ENCODE measurements around the gene GPC5. TPM values are rescaled to one million over a fixed set of nuclear protein-coding genes. Genes with fewer than 3 reads are reported as not detected.

The GPC5 gene
- total and polyA plus RNA-seq, 7 experiments from 2014 or later: 0.10 to 0.38 TPM; not detected in 5

- Mint-ChIP-seq H3K36me3 (no peaks in the 10 kb centered on the region), H3K9me3 (peaks cover 0 to 3% (median 0%) of the 10 kb centered on the region in 11 donors), H3K4me1 (no peaks in the 10 kb centered on the region), H3K27me3 (no peaks in the 10 kb centered on the region), H3K27ac (no peak overlapping the region), H3K4me3 (no peak overlapping the region)
- H3K27me3 ChIP-seq (ENCODE audit: control insufficient read depth in 2 of 2, insufficient read depth in 2 of 2, low read length in 2 of 2): no peaks in the 10 kb centered on the region
- ATAC-seq (no peak), DNase-seq (no peak)
- H3K9me3 ChIP-seq (ENCODE audit: control insufficient read depth in 2 of 3, low read length in 3 of 3): no peaks in the 10 kb centered on the region
- ChIA-PET CTCF (no interaction called here), POLR2A (no interaction called here)
- no peaks in the 10 kb centered on the region for H3K4me1 ChIP-seq (ENCODE audit: control insufficient read depth in 2 of 2, insufficient read depth in 2 of 2, low read length in 2 of 2)
- H3K27ac ChIP-seq (ENCODE audit: low read depth, low read length): no peak overlapping the region
- H3K4me3 ChIP-seq (ENCODE audit: low read length): no peak overlapping the region
- no peaks in the 10 kb centered on the region for H3K36me3 ChIP-seq (ENCODE audit: control insufficient read depth in 2 of 3, insufficient read depth in 3 of 3, low read length in 3 of 3)
- intact Hi-C loops (cut with micrococcal nuclease): no loop called here
These were observed 991.8 kb downstream of the GPC5 start for GRCh38 chr13:92390217-92390616.

- no peak for ATAC-seq
- Mint-ChIP-seq H3K36me3 (no peaks in the 10 kb centered on the region), H3K9me3 (peaks cover 0 to 10% (median 4%) of the 10 kb centered on the region in 11 donors), H3K27ac (no peak overlapping the region), H3K4me1 (no peaks in the 10 kb centered on the region), H3K4me3 (no peak overlapping the region), H3K27me3 (no peaks in the 10 kb centered on the region)
- ChIA-PET POLR2A (no interaction called here), CTCF (no interaction called here)
- Histone ChIP-seq H3K27me3 (ENCODE audit: control insufficient read depth in 2 of 2, insufficient read depth in 2 of 2, low read length in 2 of 2) (no peaks in the 10 kb centered on the region), H3K36me3 (ENCODE audit: control insufficient read depth in 2 of 3, insufficient read depth in 3 of 3, low read length in 3 of 3) (no peaks in the 10 kb centered on the region), H3K4me1 (ENCODE audit: control insufficient read depth in 2 of 2, insufficient read depth in 2 of 2, low read length in 2 of 2) (no peaks in the 10 kb centered on the region), H3K9me3 (ENCODE audit: control insufficient read depth in 2 of 3, low read length in 3 of 3) (no peaks in the 10 kb centered on the region), H3K4me3 (ENCODE audit: low read length) (no peak overlapping the region), H3K27ac (ENCODE audit: low read depth, low read length) (no peak overlapping the region)
- intact Hi-C loops (cut with micrococcal nuclease): no loop called here
- no peak for DNase-seq
These were observed 1005.2 kb downstream of the GPC5 start for GRCh38 chr13:92403606-92404005.

DNA sequence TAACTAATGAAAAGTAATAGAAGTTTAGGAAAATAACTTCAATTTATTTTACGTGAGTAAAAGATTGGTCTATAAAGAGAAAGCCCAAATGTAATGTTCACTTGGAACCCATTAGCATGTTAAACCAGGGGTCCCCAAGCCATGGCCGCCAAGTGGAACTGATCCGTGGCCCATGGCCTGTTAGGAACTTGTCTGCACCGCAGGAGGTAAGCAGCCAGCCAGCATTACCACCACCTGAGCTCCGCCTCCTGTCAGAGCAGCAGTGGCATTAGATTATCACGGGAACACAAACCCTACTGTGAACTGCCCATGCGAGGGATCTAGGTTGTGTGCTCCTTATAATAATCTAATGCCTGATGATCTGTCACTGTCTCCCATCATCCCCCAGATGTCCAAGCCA lies 1009.4 kb downstream of the GPC5 start:
- POLR2A ChIA-PET: no interaction called here
- Histone ChIP-seq H3K9me3 (ENCODE audit: control insufficient read depth in 2 of 3, low read length in 3 of 3) (no peaks in the 10 kb centered on the region), H3K4me3 (ENCODE audit: low read length) (no peak overlapping the region), H3K27me3 (ENCODE audit: control insufficient read depth in 2 of 2, insufficient read depth in 2 of 2, low read length in 2 of 2) (no peaks in the 10 kb centered on the region), H3K36me3 (ENCODE audit: control insufficient read depth in 2 of 3, insufficient read depth in 3 of 3, low read length in 3 of 3) (no peaks in the 10 kb centered on the region), H3K27ac (ENCODE audit: low read depth, low read length) (no peak overlapping the region), H3K4me1 (ENCODE audit: control insufficient read depth in 2 of 2, insufficient read depth in 2 of 2, low read length in 2 of 2) (no peaks in the 10 kb centered on the region)
- no peak overlapping the region for H3K27ac Mint-ChIP-seq
- DNase-seq: no peak
- CTCF ChIA-PET: no interaction called here
- intact Hi-C loops (cut with micrococcal nuclease): no loop called here
- no peaks in the 10 kb centered on the region for H3K36me3 Mint-ChIP-seq
- H3K4me3 Mint-ChIP-seq: no peak overlapping the region
- ATAC-seq: no peak
- no peaks in the 10 kb centered on the region for H3K4me1 Mint-ChIP-seq
- H3K27me3 Mint-ChIP-seq: no peaks in the 10 kb centered on the region
- H3K9me3 Mint-ChIP-seq: peaks cover 0 to 8% (median 0%) of the 10 kb centered on the region in 11 donors

DNA sequence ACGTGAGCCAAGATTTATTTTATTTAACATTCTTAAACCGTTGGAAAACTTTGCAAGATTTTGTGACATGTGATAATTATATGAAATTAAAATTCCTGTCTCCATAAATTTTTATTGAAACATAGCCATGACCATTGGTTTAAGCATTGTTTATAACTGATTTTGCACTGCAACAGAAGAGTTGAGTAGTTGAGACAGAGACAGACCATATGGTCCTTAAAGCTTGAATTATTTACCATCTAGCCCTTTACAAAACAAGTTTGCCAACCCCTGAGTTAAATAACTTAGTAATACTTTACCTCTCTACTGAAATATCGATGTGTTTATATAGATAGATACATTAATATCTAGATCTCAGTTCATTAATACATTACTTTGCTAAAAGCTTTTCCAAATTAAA lies 1014.1 kb downstream of the GPC5 start:
- H3K36me3 Mint-ChIP-seq: no peaks in the 10 kb centered on the region
- ChIA-PET CTCF (no interaction called here), POLR2A (no interaction called here)
- DNase-seq (no peak), ATAC-seq (no peak)
- H3K4me3 Mint-ChIP-seq: no peak overlapping the region
- Histone ChIP-seq H3K36me3 (ENCODE audit: control insufficient read depth in 2 of 3, insufficient read depth in 3 of 3, low read length in 3 of 3) (no peaks in the 10 kb centered on the region), H3K4me1 (ENCODE audit: control insufficient read depth in 2 of 2, insufficient read depth in 2 of 2, low read length in 2 of 2) (no peaks in the 10 kb centered on the region), H3K27me3 (ENCODE audit: control insufficient read depth in 2 of 2, insufficient read depth in 2 of 2, low read length in 2 of 2) (no peaks in the 10 kb centered on the region), H3K9me3 (ENCODE audit: control insufficient read depth in 2 of 3, low read length in 3 of 3) (no peaks in the 10 kb centered on the region), H3K4me3 (ENCODE audit: low read length) (no peak overlapping the region), H3K27ac (ENCODE audit: low read depth, low read length) (no peak overlapping the region)
- H3K9me3 Mint-ChIP-seq: peaks cover 0 to 20% (median 3%) of the 10 kb centered on the region in 11 donors
- intact Hi-C loops (cut with micrococcal nuclease): no loop called here
- no peaks in the 10 kb centered on the region for H3K27me3 Mint-ChIP-seq
- H3K27ac Mint-ChIP-seq: no peak overlapping the region
- no peaks in the 10 kb centered on the region for H3K4me1 Mint-ChIP-seq

- ChIA-PET POLR2A (no interaction called here), CTCF (no interaction called here)
- intact Hi-C loops (cut with micrococcal nuclease): no loop called here
- H3K27me3 ChIP-seq (ENCODE audit: control insufficient read depth in 2 of 2, insufficient read depth in 2 of 2, low read length in 2 of 2): no peaks in the 10 kb centered on the region
- no peaks in the 10 kb centered on the region for H3K36me3 ChIP-seq (ENCODE audit: control insufficient read depth in 2 of 3, insufficient read depth in 3 of 3, low read length in 3 of 3)
- Mint-ChIP-seq H3K36me3 (no peaks in the 10 kb centered on the region), H3K27ac (no peak overlapping the region), H3K27me3 (no peaks in the 10 kb centered on the region), H3K4me3 (no peak overlapping the region), H3K9me3 (peaks cover 0 to 19% (median 3%) of the 10 kb centered on the region in 11 donors), H3K4me1 (no peaks in the 10 kb centered on the region)
- H3K9me3 ChIP-seq (ENCODE audit: control insufficient read depth in 2 of 3, low read length in 3 of 3): no peaks in the 10 kb centered on the region
- no peak overlapping the region for H3K27ac ChIP-seq (ENCODE audit: low read depth, low read length)
- H3K4me3 ChIP-seq (ENCODE audit: low read length): no peak overlapping the region
- ATAC-seq (no peak), DNase-seq (no peak)
- H3K4me1 ChIP-seq (ENCODE audit: control insufficient read depth in 2 of 2, insufficient read depth in 2 of 2, low read length in 2 of 2): no peaks in the 10 kb centered on the region
These were observed 1014.6 kb downstream of the GPC5 start for GRCh38 chr13:92412996-92413395.

- ChIA-PET POLR2A (no interaction called here), CTCF (no interaction called here)
- Mint-ChIP-seq H3K27ac (no peak overlapping the region), H3K4me3 (no peak overlapping the region), H3K27me3 (no peaks in the 10 kb centered on the region), H3K9me3 (peaks cover 0 to 15% (median 3%) of the 10 kb centered on the region in 11 donors), H3K4me1 (no peaks in the 10 kb centered on the region), H3K36me3 (no peaks in the 10 kb centered on the region)
- H3K9me3 ChIP-seq (ENCODE audit: control insufficient read depth in 2 of 3, low read length in 3 of 3): no peaks in the 10 kb centered on the region
- ATAC-seq (no peak), DNase-seq (no peak)
- H3K4me1 ChIP-seq (ENCODE audit: control insufficient read depth in 2 of 2, insufficient read depth in 2 of 2, low read length in 2 of 2): no peaks in the 10 kb centered on the region
- intact Hi-C loops (cut with micrococcal nuclease): no loop called here
- no peak overlapping the region for H3K27ac ChIP-seq (ENCODE audit: low read depth, low read length)
- no peaks in the 10 kb centered on the region for H3K27me3 ChIP-seq (ENCODE audit: control insufficient read depth in 2 of 2, insufficient read depth in 2 of 2, low read length in 2 of 2)
- H3K36me3 ChIP-seq (ENCODE audit: control insufficient read depth in 2 of 3, insufficient read depth in 3 of 3, low read length in 3 of 3): no peaks in the 10 kb centered on the region
- no peak overlapping the region for H3K4me3 ChIP-seq (ENCODE audit: low read length)
These were observed 1015.0 kb downstream of the GPC5 start for GRCh38 chr13:92413452-92413851.

DNA sequence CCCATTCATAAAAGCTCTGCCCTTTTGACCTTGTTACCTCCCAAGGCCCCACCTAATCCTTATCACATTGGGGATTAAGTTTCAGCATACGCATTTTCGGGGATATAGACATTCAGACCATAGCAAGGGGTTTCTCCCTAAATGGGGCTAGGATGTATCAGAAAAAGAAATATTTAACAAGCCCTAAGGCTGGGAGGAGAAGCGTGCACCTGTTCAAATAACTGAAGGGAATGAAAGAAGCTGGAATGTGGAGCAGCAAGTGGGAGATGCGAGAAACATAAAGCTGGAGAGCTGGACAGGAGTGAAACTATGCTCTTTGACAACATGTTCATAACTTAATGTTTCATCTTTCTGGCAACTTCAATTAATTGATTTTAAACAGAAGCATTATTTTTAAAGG lies 1016.4 kb downstream of the GPC5 start:
- intact Hi-C loops (cut with micrococcal nuclease): no loop called here
- Histone ChIP-seq H3K36me3 (ENCODE audit: control insufficient read depth in 2 of 3, insufficient read depth in 3 of 3, low read length in 3 of 3) (no peaks in the 10 kb centered on the region), H3K27ac (ENCODE audit: low read depth, low read length) (no peak overlapping the region), H3K4me3 (ENCODE audit: low read length) (no peak overlapping the region), H3K27me3 (ENCODE audit: control insufficient read depth in 2 of 2, insufficient read depth in 2 of 2, low read length in 2 of 2) (no peaks in the 10 kb centered on the region), H3K9me3 (ENCODE audit: control insufficient read depth in 2 of 3, low read length in 3 of 3) (no peaks in the 10 kb centered on the region), H3K4me1 (ENCODE audit: control insufficient read depth in 2 of 2, insufficient read depth in 2 of 2, low read length in 2 of 2) (no peaks in the 10 kb centered on the region)
- H3K4me1 Mint-ChIP-seq: no peaks in the 10 kb centered on the region
- ATAC-seq (no peak), DNase-seq (no peak)
- ChIA-PET POLR2A (no interaction called here), CTCF (no interaction called here)
- no peak overlapping the region for H3K27ac Mint-ChIP-seq
- no peaks in the 10 kb centered on the region for H3K36me3 Mint-ChIP-seq
- peaks cover 0 to 15% (median 3%) of the 10 kb centered on the region in 11 donors for H3K9me3 Mint-ChIP-seq
- no peak overlapping the region for H3K4me3 Mint-ChIP-seq
- no peaks in the 10 kb centered on the region for H3K27me3 Mint-ChIP-seq
